Gastrocnemius medialis (tissue), 4 donors: ENCODE data around the gene CPLANE2. TPM values are rescaled to one million over a fixed set of nuclear protein-coding genes. Genes with fewer than 3 reads are reported as not detected.

ENCODE experiments used
- ATAC-seq, 2 donors: fragments of 150-250 bp; one replicate each; pipeline ENCODE4 v1.9.1; 2016
- DNase-seq, 2 donors: peaks; one replicate each; pipeline ENCODE4 v3.0.0-alpha.2; 2019
- H3K27ac ChIP-seq, 4 donors: fragments of 200-600 bp; sonication (generic); 1 replicate in 1 of 4; 2 replicates in 3 of 4; pipeline ENCODE4 v1.5.1; 2016 to 2018; ENCODE audit warnings: mild to moderate bottlenecking in 2 of 4, moderate library complexity in 1 of 4
- H3K27me3 ChIP-seq, 3 donors: fragments of 200-600 bp; sonication (generic) in 2 of 3; 1 replicate in 1 of 3; 2 replicates in 2 of 3; pipeline versions ENCODE4 v1.5.1 to v1.6.0; 2016 to 2019; ENCODE audit warnings: mild to moderate bottlenecking in 1 of 3, moderate library complexity in 1 of 3
- H3K36me3 ChIP-seq, 2 donors: fragments of 200-600 bp; sonication (generic) in 1 of 2; one replicate each; pipeline ENCODE4 v1.5.1; 2017 to 2018
- H3K4me1 ChIP-seq, 2 donors: fragments of 200-600 bp; sonication (generic) in 1 of 2; one replicate each; pipeline ENCODE4 v1.5.1; 2016 to 2017; ENCODE audit warnings: mild to moderate bottlenecking in 2 of 2
- H3K4me3 ChIP-seq, 4 donors: fragments of 200-600 bp; sonication (generic) in 3 of 4; 1 replicate in 1 of 4; 2 replicates in 3 of 4; pipeline ENCODE4 v1.5.1; 2016 to 2019; ENCODE audit warnings: mild to moderate bottlenecking in 2 of 4
- H3K9me3 ChIP-seq, 3 donors: fragments of 200-600 bp; sonication (generic) in 2 of 3; 1 replicate in 1 of 3; 2 replicates in 2 of 3; pipeline ENCODE4 v1.5.1; 2016 to 2019
- POLR2A ChIP-seq, 2 donors: fragments of 450-650 bp; IDR thresholded peaks; one replicate each; pipeline ENCODE4 v1.6.1; 2017; ENCODE audit warnings: antibody characterized with exemption in 2 of 2, mild to moderate bottlenecking in 2 of 2, moderate library complexity in 2 of 2
- in situ Hi-C, 4 donors: fragments of 200-750 bp; cut with MboI; loops; one replicate each; pipeline versions ENCODE4 v1.15.0 to v1.8.0; 2017; ENCODE audit warnings: low sequenced_read_pairs in 4 of 4
- intact Hi-C: fragments of 100-400 bp; cut with DNase I; formaldehyde crosslinking; loops from one replicate; pipeline ENCODE4 v1.15.1; 2023; ENCODE audit warnings: low total_unique reads
- total RNA-seq, 4 donors: library from RNA; depleted of rRNA; stranded (reverse); fragments of >200 nt; gene quantifications; one replicate each; pipeline versions ENCODE4 v1.1.0 to v1.2.3, GENCODE V29; 2016
- TF ChIP-seq, protein P1 (sequence below), 5 experiments: fragments of 450-650 bp in 3 of 5; fragments of 200-600 bp in 2 of 5; sonication (generic) in 2 of 5; IDR thresholded peaks in 4 of 5; conservative IDR thresholded peaks in 1 of 5; 1 replicate in 4 of 5; 2 replicates in 1 of 5; pipeline ENCODE4 v1.5.1; 2016 to 2019; ENCODE audit warnings: antibody characterized with exemption in 5 of 5, mild to moderate bottlenecking in 3 of 5, moderate library complexity in 3 of 5

Gene CPLANE2
- total RNA-seq, 4 donors from 2014 or later, result 0.46 to 6.3 (median 3.1) TPM

DNA sequence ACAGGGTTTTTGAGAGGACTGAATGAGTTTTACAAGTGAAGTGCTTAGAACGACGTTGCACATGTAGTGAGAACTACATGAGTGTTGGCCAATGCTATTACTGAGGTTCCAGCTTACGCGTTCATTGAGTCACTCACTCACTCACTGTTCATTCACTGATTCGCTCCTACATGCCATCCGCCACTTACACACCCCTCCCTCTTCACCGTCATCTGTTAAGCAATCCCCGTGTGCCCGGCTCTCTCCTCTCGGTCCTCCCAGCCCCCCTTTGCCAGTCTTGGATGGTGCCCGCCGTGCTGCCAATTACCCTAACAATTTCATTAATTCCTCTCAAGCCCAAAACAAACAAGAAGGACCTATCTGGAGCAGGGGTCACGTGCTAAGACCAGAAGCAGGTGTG is 53.8 kb downstream of the CPLANE2 start:
- peak; percentile 45 to 67 for ATAC-seq
- in situ Hi-C loops, result loop anchor here in 1 of 4 donors (10.0 kb wide), 1 partner anchor 108 kb away; the partner anchor contains the start of gene FAM131C
- TF ChIP-seq, protein P1, sequence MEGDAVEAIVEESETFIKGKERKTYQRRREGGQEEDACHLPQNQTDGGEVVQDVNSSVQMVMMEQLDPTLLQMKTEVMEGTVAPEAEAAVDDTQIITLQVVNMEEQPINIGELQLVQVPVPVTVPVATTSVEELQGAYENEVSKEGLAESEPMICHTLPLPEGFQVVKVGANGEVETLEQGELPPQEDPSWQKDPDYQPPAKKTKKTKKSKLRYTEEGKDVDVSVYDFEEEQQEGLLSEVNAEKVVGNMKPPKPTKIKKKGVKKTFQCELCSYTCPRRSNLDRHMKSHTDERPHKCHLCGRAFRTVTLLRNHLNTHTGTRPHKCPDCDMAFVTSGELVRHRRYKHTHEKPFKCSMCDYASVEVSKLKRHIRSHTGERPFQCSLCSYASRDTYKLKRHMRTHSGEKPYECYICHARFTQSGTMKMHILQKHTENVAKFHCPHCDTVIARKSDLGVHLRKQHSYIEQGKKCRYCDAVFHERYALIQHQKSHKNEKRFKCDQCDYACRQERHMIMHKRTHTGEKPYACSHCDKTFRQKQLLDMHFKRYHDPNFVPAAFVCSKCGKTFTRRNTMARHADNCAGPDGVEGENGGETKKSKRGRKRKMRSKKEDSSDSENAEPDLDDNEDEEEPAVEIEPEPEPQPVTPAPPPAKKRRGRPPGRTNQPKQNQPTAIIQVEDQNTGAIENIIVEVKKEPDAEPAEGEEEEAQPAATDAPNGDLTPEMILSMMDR (IDR thresholded peaks at IDR 0.05 in 4 of 5, conservative IDR thresholded peaks at IDR 0.05 in 1 of 5), result no peak
- TF ChIP-seq POLR2A (IDR thresholded peaks at IDR 0.05), result peak; percentile 10 to 44
- H3K9me3 ChIP-seq, result no peaks in the 10 kb centered on the region
- peak; percentile 31 to 58 for DNase-seq
- H3K36me3 ChIP-seq, result no peaks in the 10 kb centered on the region
- peak overlapping the region; percentile 23 to 89 (median 84) for H3K27ac ChIP-seq
- peaks cover 9 to 13% of the 10 kb centered on the region in 2 donors for H3K4me1 ChIP-seq
- H3K27me3 ChIP-seq, result no peaks in the 10 kb centered on the region
- intact Hi-C loops, result loop anchor here (2.0 to 5.0 kb wide), 2 partner anchors 26 to 36 kb away; partner anchors contain the start of gene EPHA2
- H3K4me3 ChIP-seq, result no peak overlapping the region

DNA sequence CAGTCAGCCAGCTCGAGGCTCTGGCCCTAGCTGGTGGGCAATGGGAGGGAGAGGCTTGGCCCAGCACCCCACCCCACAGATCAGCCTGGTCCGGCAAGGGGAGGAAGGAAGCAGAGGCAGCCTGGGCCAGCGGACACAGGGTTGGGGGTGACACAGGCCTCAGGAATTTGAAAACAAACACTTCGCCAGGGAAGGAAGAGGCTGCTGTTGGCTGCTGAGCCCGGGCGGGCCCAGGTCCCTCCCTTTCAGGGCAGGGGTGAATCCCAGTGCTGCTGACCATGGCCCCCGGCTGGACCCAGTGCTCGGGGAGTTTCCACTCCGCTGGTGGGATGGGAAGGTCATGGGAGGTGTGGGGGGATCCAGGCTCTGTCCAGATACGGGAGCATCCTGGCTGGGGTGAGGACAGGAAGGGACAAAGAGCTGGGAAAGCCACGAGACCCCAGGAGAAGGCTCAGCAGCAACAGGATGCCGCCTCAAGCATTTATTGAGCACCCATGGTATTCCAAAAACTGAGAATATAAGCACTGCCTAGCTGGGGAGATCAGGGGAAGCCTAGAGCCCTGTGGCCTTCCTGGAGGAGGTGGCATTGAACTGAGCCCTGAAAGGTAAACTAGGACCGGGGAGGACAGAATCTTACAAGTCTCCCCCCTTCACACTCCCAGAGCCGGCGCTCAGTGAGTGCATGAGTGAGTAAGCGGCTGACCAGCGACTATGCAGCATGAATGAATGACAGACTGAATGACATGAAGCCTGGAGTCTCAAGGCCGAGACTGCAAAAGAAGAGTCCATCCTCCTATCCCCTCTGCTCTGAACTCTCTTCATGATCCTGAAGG is 54.9 kb downstream of the CPLANE2 start:
- in situ Hi-C loops (loop anchor here in 1 of 4 donors (10.0 kb wide), 1 partner anchor 107 kb away; the partner anchor contains the start of gene FAM131C), intact Hi-C loops (loop anchor here (2.0 to 5.0 kb wide), 2 partner anchors 25 to 35 kb away; partner anchors contain the start of gene EPHA2)
- peak overlapping the region in 1 of 4 donors; percentile 19 for H3K4me3 ChIP-seq
- ATAC-seq (peak; percentile 82 to 86), DNase-seq (peak; percentile 75 to 81)
- peaks cover 9 to 13% of the 10 kb centered on the region in 2 donors for H3K4me1 ChIP-seq
- H3K27me3 ChIP-seq, result no peaks in the 10 kb centered on the region
- TF ChIP-seq POLR2A (IDR thresholded peaks at IDR 0.05), result peak in 1 of 2 donors; percentile 11
- TF ChIP-seq, protein P1 (IDR thresholded peaks at IDR 0.05 in 4 of 5, conservative IDR thresholded peaks at IDR 0.05 in 1 of 5), result no peak
- no peaks in the 10 kb centered on the region for H3K36me3 ChIP-seq
- H3K9me3 ChIP-seq, result no peaks in the 10 kb centered on the region
- peak overlapping the region; percentile 79 to 89 (median 84) for H3K27ac ChIP-seq

Other genes with a start within 250 kb of the CPLANE2 start
- under 1 TPM in 2 of 4 donors, not detected in 2; 0.10 to 0.19 TPM for gene SRARP, start 232.9 kb downstream of the CPLANE2 start, total RNA-seq
- gene HSPB7, start 219.1 kb downstream of the CPLANE2 start, total RNA-seq, result 1,000 to 10,000 TPM in 1 of 4 donors, 100 to 1,000 TPM in 3; 355 to 1,466 (median 716) TPM
- gene CLCNKA, start 215.1 kb downstream of the CPLANE2 start, total RNA-seq, result under 1 TPM in 3 of 4 donors, not detected in 1; 0.64 to 0.94 (median 0.80) TPM
- gene CLCNKB, start 193.4 kb downstream of the CPLANE2 start, total RNA-seq, result not detected
- not detected for gene FAM131C, start 163.5 kb downstream of the CPLANE2 start, total RNA-seq
- 1 to 10 TPM; 1.2 to 6.4 (median 2.9) TPM for gene EPHA2, start 81.1 kb downstream of the CPLANE2 start, total RNA-seq
- gene ARHGEF19, start 24.5 kb downstream of the CPLANE2 start, total RNA-seq, result 1 to 10 TPM in 3 of 4 donors, under 1 TPM in 1; 0.68 to 3.0 (median 2.3) TPM
- gene FBXO42, start 115.3 kb upstream of the CPLANE2 start, total RNA-seq, result 10 to 100 TPM; 23.1 to 32.4 (median 27.2) TPM
- gene SZRD1, start 130.1 kb upstream of the CPLANE2 start, total RNA-seq, result 100 to 1,000 TPM in 1 of 4 donors, 10 to 100 TPM in 3; 44.1 to 102 (median 83.1) TPM
- gene SPATA21, start 200.2 kb upstream of the CPLANE2 start, total RNA-seq, result not detected
- gene NECAP2, start 203.5 kb upstream of the CPLANE2 start, total RNA-seq, result 10 to 100 TPM in 2 of 4 donors, 1 to 10 TPM in 2; 8.9 to 12.6 (median 10.4) TPM